GM11168 (cell line): Measurements from ENCODE around the gene GSKIP.

ENCODE experiments used
- in situ Hi-C: fragments of 300-500 bp; cut with MboI; formaldehyde crosslinking; loops from one replicate; pipeline ENCODE4 v1.12.0; 2022; ENCODE audit warnings: low sequenced_read_pairs; ENCODE audit not compliant: unreplicated experiment

GSKIP gene

GRCh38 chr14:96373538-96373937 lies 10.2 kb downstream of the GSKIP start:
- in situ Hi-C loops: no loop called here

- in situ Hi-C loops: no loop called here
Measured at GRCh38 chr14:96376093-96376492, 12.8 kb downstream of the GSKIP start.

- in situ Hi-C loops: no loop called here
Measured at GRCh38 chr14:96380735-96381134, 17.4 kb downstream of the GSKIP start.

GRCh38 chr14:96383445-96383844 lies 20.1 kb downstream of the GSKIP start:
- in situ Hi-C loops: no loop called here

- in situ Hi-C loops: no loop called here
Measured at GRCh38 chr14:96384053-96384452, 20.7 kb downstream of the GSKIP start.

- in situ Hi-C loops: no loop called here
Measured at GRCh38 chr14:96384740-96385139, 21.4 kb downstream of the GSKIP start.

- in situ Hi-C loops: no loop called here
Measured at GRCh38 chr14:96385385-96385784, 22.1 kb downstream of the GSKIP start.

- in situ Hi-C loops: no loop called here
Measured at GRCh38 chr14:96390965-96391292, 27.6 kb downstream of the GSKIP start.

GRCh38 chr14:96391293-96392118 lies 28.2 kb downstream of the GSKIP start:
- in situ Hi-C loops: no loop called here

- in situ Hi-C loops: no loop called here
Measured at GRCh38 chr14:96393071-96393691, 29.9 kb downstream of the GSKIP start.

GRCh38 chr14:96394047-96394815 lies 30.9 kb downstream of the GSKIP start:
- in situ Hi-C loops: no loop called here

GRCh38 chr14:96398432-96398831 lies 35.1 kb downstream of the GSKIP start:
- in situ Hi-C loops: no loop called here

GRCh38 chr14:96398921-96399320 lies 35.6 kb downstream of the GSKIP start:
- in situ Hi-C loops: no loop called here

- in situ Hi-C loops: no loop called here
Measured at GRCh38 chr14:96399405-96399804, 36.1 kb downstream of the GSKIP start.

GRCh38 chr14:96400495-96400894 lies 37.2 kb downstream of the GSKIP start:
- in situ Hi-C loops: loop anchor here (25.0 kb wide), 1 partner anchor 313 kb away; no protein-coding TSS in a partner anchor

GRCh38 chr14:96403409-96403808 lies 40.1 kb downstream of the GSKIP start:
- in situ Hi-C loops: loop anchor here (25.0 kb wide), 1 partner anchor 316 kb away; no protein-coding TSS in a partner anchor

GRCh38 chr14:96405677-96406076 lies 42.4 kb downstream of the GSKIP start:
- in situ Hi-C loops: loop anchor here (25.0 kb wide), 1 partner anchor 318 kb away; no protein-coding TSS in a partner anchor

- in situ Hi-C loops: loop anchor here (25.0 kb wide), 1 partner anchor 321 kb away; no protein-coding TSS in a partner anchor
Measured at GRCh38 chr14:96407935-96408570, 44.7 kb downstream of the GSKIP start.

- in situ Hi-C loops: loop anchor here (25.0 kb wide), 1 partner anchor 321 kb away; no protein-coding TSS in a partner anchor
Measured at GRCh38 chr14:96408608-96409007, 45.3 kb downstream of the GSKIP start.

GRCh38 chr14:96409701-96410100 lies 46.4 kb downstream of the GSKIP start:
- in situ Hi-C loops: loop anchor here (10.0 to 25.0 kb wide), 2 partner anchors 115 to 322 kb away; no protein-coding TSS in a partner anchor
